Astrocyte of the cerebellum (primary cell): Measurements from ENCODE around the gene UGT2A3.

Experiments
- DNase-seq: peaks from one replicate; pipeline ENCODE4 v3.0.0-alpha.2; 2011; ENCODE audit warnings: low read depth
- H3K4me3 ChIP-seq: 2 replicates; pipeline ENCODE4 v1.5.1; 2011; ENCODE audit warnings: mild to moderate bottlenecking, low read depth, low read length, moderate library complexity
- CTCF ChIP-seq: IDR thresholded peaks from 2 replicates; pipeline ENCODE4 v1.5.1; 2012; ENCODE audit warnings: low read length, low read depth, moderate library complexity, mild to moderate bottlenecking; ENCODE audit errors: missing control alignments
- in situ Hi-C: cut with HindIII; loops from 2 replicates; pipeline ENCODE4 v1.10.0; 2017; ENCODE audit warnings: low sequenced_read_pairs

The UGT2A3 gene

DNA sequence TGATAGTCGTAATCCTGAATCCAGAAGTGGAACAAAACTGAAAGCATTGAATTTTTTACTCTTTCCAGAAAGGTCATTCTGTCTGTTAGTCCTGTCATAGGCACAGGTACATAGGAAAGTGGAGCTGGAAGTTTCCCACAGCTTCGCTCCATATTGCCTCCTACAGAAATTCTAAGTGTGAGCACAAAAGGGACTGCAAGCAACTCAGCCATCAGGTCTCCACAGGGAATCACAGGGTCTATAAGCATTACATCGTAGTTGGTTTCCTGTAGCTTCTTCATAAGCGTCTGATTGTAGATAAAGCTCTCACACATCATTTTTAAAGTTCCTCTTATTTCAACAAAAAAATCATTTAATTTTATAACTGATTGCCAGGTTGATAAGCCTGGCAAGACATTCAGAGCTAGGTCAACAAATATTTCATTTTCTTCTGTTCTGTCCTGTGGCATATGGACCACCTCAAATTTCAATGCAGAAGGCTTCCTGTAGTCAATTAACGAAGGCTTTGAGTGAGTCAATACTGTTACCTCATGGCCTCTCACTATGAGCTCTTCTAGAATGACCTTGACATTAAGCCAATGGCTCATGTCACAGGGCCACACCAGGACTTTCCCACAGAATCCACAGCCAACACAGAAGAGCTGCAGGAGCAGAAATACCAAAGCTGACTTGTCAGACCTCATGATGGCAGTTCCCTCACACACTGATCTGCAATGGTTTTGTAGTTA lies at the start of gene UGT2A3:
Gene UGT2A3 (minus strand): TSS at position 727 of the 728 bp plus-strand sequence. CDS start 44 bp downstream, at position 683.
- in situ Hi-C loops: no loop called here
- no peak for DNase-seq
- H3K4me3 ChIP-seq: no peak within 1 kb of the TSS
- no peak for TF ChIP-seq CTCF

DNA sequence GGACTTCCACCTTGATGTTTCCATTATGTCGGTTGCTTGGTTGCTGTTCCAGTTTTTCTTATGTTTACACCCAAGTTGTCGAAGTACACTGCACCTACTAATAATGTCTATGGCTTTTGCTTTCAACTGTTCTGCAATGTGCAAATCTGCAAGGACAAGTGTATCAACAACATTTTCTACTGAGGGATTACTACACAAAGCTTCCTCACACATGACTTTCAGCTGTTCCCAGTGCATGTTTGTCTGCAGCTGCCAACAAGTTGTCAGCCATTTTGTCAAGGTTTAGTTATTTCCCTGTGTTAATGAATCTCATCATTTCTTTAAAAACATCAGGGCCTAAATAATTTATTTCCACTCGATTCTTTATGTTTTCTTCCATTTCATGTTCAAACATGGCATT lies 45.4 kb upstream of the UGT2A3 start:
- no peak for DNase-seq
- no peak for TF ChIP-seq CTCF
- no peak overlapping the region for H3K4me3 ChIP-seq
- in situ Hi-C loops: no loop called here

DNA sequence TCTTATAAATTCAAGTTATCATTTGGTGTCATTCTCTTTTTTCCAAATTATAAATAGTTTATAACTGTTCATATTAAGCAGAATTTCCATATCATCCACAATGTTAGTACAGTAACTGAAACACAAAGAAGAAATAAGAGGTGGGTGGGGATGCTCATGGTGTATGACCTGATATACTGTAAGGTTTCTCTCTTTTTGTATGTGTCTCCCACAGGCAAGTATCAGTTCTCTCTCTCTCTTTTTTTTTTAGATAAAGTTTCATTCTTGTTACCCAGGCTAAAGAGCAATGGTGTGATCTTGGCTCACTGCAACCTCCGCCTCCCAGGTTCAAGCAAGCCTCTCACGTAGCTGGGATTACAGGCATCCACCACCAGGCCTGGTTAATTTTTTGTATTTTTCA lies 43.7 kb upstream of the UGT2A3 start:
- no peak for DNase-seq
- in situ Hi-C loops: no loop called here
- no peak for TF ChIP-seq CTCF
- no peak overlapping the region for H3K4me3 ChIP-seq

DNA sequence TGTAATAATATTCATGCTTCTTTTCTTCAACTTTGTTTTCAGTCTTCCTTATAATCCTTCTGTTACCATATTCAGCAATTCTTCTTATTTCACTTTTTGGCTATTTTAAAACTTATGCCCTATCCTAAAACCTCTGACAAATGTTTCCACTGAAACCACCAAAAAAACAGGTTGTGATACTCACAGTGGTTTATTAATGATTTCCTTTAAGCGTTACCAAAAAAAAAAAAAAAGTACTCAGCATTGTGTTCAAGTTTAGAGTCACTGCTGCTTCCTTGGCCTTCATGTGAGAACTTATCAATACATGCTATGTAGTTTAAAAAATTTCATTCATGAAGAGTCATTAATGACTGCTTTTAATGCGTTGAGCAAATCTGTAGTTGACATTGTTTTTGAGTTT lies 35.4 kb upstream of the UGT2A3 start:
- in situ Hi-C loops: no loop called here
- no peak for DNase-seq
- TF ChIP-seq CTCF: no peak
- no peak overlapping the region for H3K4me3 ChIP-seq

GRCh38 chr4:68985442-68985841 lies 33.8 kb upstream of the UGT2A3 start:
- no peak overlapping the region for H3K4me3 ChIP-seq
- no peak for DNase-seq
- in situ Hi-C loops: no loop called here
- no peak for TF ChIP-seq CTCF

DNA sequence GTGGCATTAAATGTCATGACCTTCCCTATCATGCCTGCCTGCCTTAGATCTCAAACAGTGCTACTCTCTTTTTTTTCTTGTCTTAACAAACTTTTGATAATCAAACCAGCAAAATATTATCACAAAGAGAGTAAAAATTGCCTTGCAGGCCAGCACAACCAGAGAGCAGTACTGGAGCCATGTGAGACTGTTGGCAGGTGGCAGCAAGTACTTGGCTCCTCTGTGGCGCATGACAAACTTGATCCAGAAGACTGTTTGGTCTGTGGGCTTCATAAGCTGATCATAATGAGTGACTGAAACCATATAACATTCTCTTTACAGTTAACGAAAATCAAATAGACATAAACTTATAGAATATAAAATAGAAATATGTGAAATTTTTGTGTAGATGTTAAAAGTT lies 33.3 kb upstream of the UGT2A3 start:
- in situ Hi-C loops: no loop called here
- no peak for TF ChIP-seq CTCF
- H3K4me3 ChIP-seq: no peak overlapping the region
- DNase-seq: no peak
